WTC11 (cell line): ENCODE results near the gene RAB2B. TPM values are rescaled to one million over a fixed set of nuclear protein-coding genes. Genes with fewer than 3 reads are reported as not detected.

Experiments used
- ATAC-seq: fragments of 200-7000 bp; cut with Tn5 transposase; 2 replicates; pipeline ENCODE4 v1.10.0; 2021; ENCODE audit warnings: mild to moderate bottlenecking, moderate library complexity
- CTCF ChIA-PET: fragments of 300-600 bp; sonication (Branson Sonifier 250); formaldehyde crosslinking; loops from one replicate; lab custom pipeline; 2021; ENCODE audit warnings: antibody characterized with exemption; lab: Charles Lee
- POLR2A ChIA-PET: fragments of 350-600 bp; sonication (Branson Sonifier 250); formaldehyde crosslinking; loops from one replicate; lab custom pipeline; 2021; ENCODE audit warnings: antibody characterized with exemption; lab: Charles Lee
- DNase-seq: peaks from one replicate; pipeline ENCODE4 v3.0.0; 2021; ENCODE audit warnings: low spot score
- H3K27ac Mint-ChIP-seq: 2 replicates; pipeline ENCODE4 v1.8.0; 2021; ENCODE audit warnings: mixed read lengths
- H3K27me3 Mint-ChIP-seq: 2 replicates; pipeline ENCODE4 v1.8.0; 2021; ENCODE audit warnings: low read depth, mild to moderate bottlenecking, moderate library complexity, mixed read lengths
- H3K36me3 Mint-ChIP-seq: 2 replicates; pipeline ENCODE4 v1.8.0; 2021; ENCODE audit warnings: mixed read lengths
- H3K4me1 Mint-ChIP-seq: 2 replicates; pipeline ENCODE4 v1.8.0; 2022; ENCODE audit warnings: mixed read lengths
- H3K4me3 Mint-ChIP-seq: 2 replicates; pipeline ENCODE4 v1.8.0; 2021; ENCODE audit warnings: mild to moderate bottlenecking, moderate library complexity, mixed read lengths
- H3K9me3 Mint-ChIP-seq: 2 replicates; pipeline ENCODE4 v1.8.0; 2021; ENCODE audit warnings: mixed read lengths
- ATF1 ChIP-seq: sonication (generic); formaldehyde crosslinking; IDR thresholded peaks from 2 replicates; pipeline ENCODE4 v1.8.1; 2023; ENCODE audit warnings: mild to moderate bottlenecking, moderate library complexity, missing genetic modification reagents
- CDX4 ChIP-seq: fragments of 250-450 bp; sonication (Bioruptor Pico); IDR thresholded peaks from 2 replicates; pipeline ENCODE4 v1.9.0; 2021; ENCODE audit warnings: moderate library complexity, mild to moderate bottlenecking, inconsistent platforms, borderline replicate concordance
- E2F4 ChIP-seq: sonication (generic); formaldehyde crosslinking; IDR thresholded peaks from 2 replicates; pipeline ENCODE4 v1.8.1; 2022; ENCODE audit warnings: low read depth, mild to moderate bottlenecking, moderate library complexity, missing genetic modification reagents, borderline replicate concordance
- E2F5 ChIP-seq: sonication (generic); formaldehyde crosslinking; IDR thresholded peaks from 2 replicates; pipeline ENCODE4 v1.8.1; 2022; ENCODE audit warnings: mild to moderate bottlenecking, moderate library complexity, missing genetic modification reagents
- ETV6 ChIP-seq: sonication (generic); formaldehyde crosslinking; IDR thresholded peaks from 2 replicates; pipeline ENCODE4 v1.8.1; 2022; ENCODE audit warnings: mild to moderate bottlenecking, missing genetic modification reagents
- FOXJ3 ChIP-seq: sonication (generic); formaldehyde crosslinking; IDR thresholded peaks from 2 replicates; pipeline ENCODE4 v1.9.0; 2021; ENCODE audit warnings: missing genetic modification reagents, mild to moderate bottlenecking, borderline replicate concordance
- GABPB1 ChIP-seq: sonication (generic); formaldehyde crosslinking; IDR thresholded peaks from 2 replicates; pipeline ENCODE4 v1.8.1; 2023; ENCODE audit warnings: mild to moderate bottlenecking, missing genetic modification reagents
- JUN ChIP-seq: sonication (generic); formaldehyde crosslinking; IDR thresholded peaks from 2 replicates; pipeline ENCODE4 v1.8.0; 2023; ENCODE audit warnings: mild to moderate bottlenecking, missing genetic modification reagents
- MYBL2 ChIP-seq: sonication (generic); formaldehyde crosslinking; IDR thresholded peaks from 2 replicates; pipeline ENCODE4 v1.8.1; 2023; ENCODE audit warnings: mild to moderate bottlenecking, moderate library complexity, missing genetic modification reagents
- NR3C1 ChIP-seq: sonication (generic); formaldehyde crosslinking; conservative IDR thresholded peaks from 2 replicates; pipeline ENCODE4 v1.8.1; 2023; ENCODE audit warnings: low read depth, mild to moderate bottlenecking, missing genetic modification reagents
- PREB ChIP-seq: sonication (generic); formaldehyde crosslinking; IDR thresholded peaks from 2 replicates; pipeline ENCODE4 v1.8.1; 2022; ENCODE audit warnings: mild to moderate bottlenecking, missing genetic modification reagents, moderate library complexity, borderline replicate concordance
- PRRX2 ChIP-seq: fragments of 250-450 bp; sonication (Bioruptor Pico); IDR thresholded peaks from 2 replicates; pipeline ENCODE4 v1.8.0; 2021; ENCODE audit warnings: mild to moderate bottlenecking
- RORB ChIP-seq: fragments of 250-450 bp; sonication (Bioruptor Pico); IDR thresholded peaks from 2 replicates; pipeline ENCODE4 v1.9.0; 2021; ENCODE audit warnings: mild to moderate bottlenecking
- TCF7 ChIP-seq: sonication (generic); formaldehyde crosslinking; IDR thresholded peaks from 2 replicates; pipeline ENCODE4 v1.8.0; 2022; ENCODE audit warnings: mild to moderate bottlenecking, low read depth, missing genetic modification reagents, moderate library complexity
- ZBTB43 ChIP-seq: sonication (generic); formaldehyde crosslinking; IDR thresholded peaks from 2 replicates; pipeline ENCODE4 v1.8.1; 2023; ENCODE audit warnings: mild to moderate bottlenecking, missing genetic modification reagents
- ZNF138 ChIP-seq: sonication (generic); formaldehyde crosslinking; conservative IDR thresholded peaks from 2 replicates; pipeline ENCODE4 v1.8.1; 2022; ENCODE audit warnings: mild to moderate bottlenecking, moderate library complexity, missing genetic modification reagents
- ZNF317 ChIP-seq: sonication (generic); formaldehyde crosslinking; IDR thresholded peaks from 2 replicates; pipeline ENCODE4 v1.8.1; 2023; ENCODE audit warnings: low read depth, mild to moderate bottlenecking, moderate library complexity, missing genetic modification reagents, borderline replicate concordance
- ZNF671 ChIP-seq: fragments of 250-450 bp; sonication (Bioruptor Pico); IDR thresholded peaks from 2 replicates; pipeline ENCODE4 v1.8.0; 2021; ENCODE audit warnings: mild to moderate bottlenecking
- ZSCAN18 ChIP-seq: fragments of 250-450 bp; sonication (Bioruptor Pico); IDR thresholded peaks from 2 replicates; pipeline ENCODE4 v2.1.2; 2022; ENCODE audit warnings: mild to moderate bottlenecking, moderate library complexity
- total RNA-seq: library from RNA; stranded (reverse); gene quantifications from 3 replicates; pipeline ENCODE4 v1.2.3, GENCODE V29; 2021

Gene RAB2B
- total RNA-seq, 1 experiment from 2014 or later, result 29.6 TPM

- peak; percentile 24; the same call in 1 of the 2 replicates for ATAC-seq
- no peaks in the 10 kb centered on the region for H3K9me3 Mint-ChIP-seq
- H3K4me1 Mint-ChIP-seq, result peaks cover 19% of the 10 kb centered on the region
- peak overlapping the region; percentile 90 for H3K27ac Mint-ChIP-seq
- H3K36me3 Mint-ChIP-seq, result peaks cover 80% of the 10 kb centered on the region
- no peaks in the 10 kb centered on the region for H3K27me3 Mint-ChIP-seq
- no peak for TF ChIP-seq NR3C1 (CRISPR knock-in tag)
- TF ChIP-seq ATF1 (CRISPR knock-in tag), result no peak
- peak; percentile 45; the same call in 1 of the 2 replicates for TF ChIP-seq GABPB1 (CRISPR knock-in tag)
- no peak for TF ChIP-seq ZNF138
- no peak for DNase-seq
- ChIA-PET CTCF (interaction anchor here (0.7 to 1.4 kb wide), 3 partner anchors 16 to 31 kb away, joined by 3 to 4 read pairs (median 4); partner anchors contain the start of genes METTL3, SALL2 and TOX4), POLR2A (interaction anchor here (1.1 to 1.4 kb wide), 2 partner anchors 31 to 32 kb away, joined by 3 read pairs; partner anchors contain the start of gene SALL2)
- no peak overlapping the region for H3K4me3 Mint-ChIP-seq
These were observed 18.4 kb upstream of the RAB2B start for GRCh38 chr14:21494902-21495762.

- H3K4me3 Mint-ChIP-seq, result no peak overlapping the region
- ChIA-PET CTCF (no interaction called here), POLR2A (no interaction called here)
- no peak overlapping the region for H3K27ac Mint-ChIP-seq
- TF ChIP-seq ETV6 (CRISPR knock-in tag), result no peak
- DNase-seq, result no peak
- H3K27me3 Mint-ChIP-seq, result no peaks in the 10 kb centered on the region
- no peaks in the 10 kb centered on the region for H3K9me3 Mint-ChIP-seq
- no peaks in the 10 kb centered on the region for H3K4me1 Mint-ChIP-seq
- no peak for ATAC-seq
- H3K36me3 Mint-ChIP-seq, result peaks cover 27% of the 10 kb centered on the region
These were observed 9.9 kb upstream of the RAB2B start for GRCh38 chr14:21486640-21487087.

GRCh38 chr14:21476523-21476924, 235 bp downstream of the RAB2B start:
- Mint-ChIP-seq H3K27me3 (no peaks in the 10 kb centered on the region), H3K9me3 (no peaks in the 10 kb centered on the region), H3K27ac (peak overlapping the region; percentile 97), H3K36me3 (peaks cover 30% of the 10 kb centered on the region), H3K4me3 (peak overlapping the region; percentile 100), H3K4me1 (peaks cover 12% of the 10 kb centered on the region)
- ATAC-seq, result peak; percentile 50
- peak; percentile 81 for DNase-seq
- CTCF ChIA-PET, result interaction anchor here (0.6 to 3.9 kb wide), 15 partner anchors 15 to 130 kb away, joined by 3 to 21 read pairs (median 5); partner anchors contain the start of genes CHD8, METTL3 and SALL2
- POLR2A ChIA-PET, result interaction anchor here (0.5 to 2.0 kb wide), 4 partner anchors 21 to 96 kb away, joined by 3 to 10 read pairs (median 6); partner anchors contain the start of genes CHD8, METTL3 and SALL2
- no peak for TF ChIP-seq PREB (CRISPR knock-in tag)
- TF ChIP-seq JUN, result no peak
- no peak for TF ChIP-seq FOXJ3
- no peak for TF ChIP-seq TCF7 (CRISPR knock-in tag)
- TF ChIP-seq ZSCAN18 (CRISPR knock-in tag), result no peak
- no peak for TF ChIP-seq MYBL2 (CRISPR knock-in tag)
- TF ChIP-seq E2F5 (CRISPR knock-in tag), result no peak
- TF ChIP-seq ZBTB43 (CRISPR knock-in tag), result no peak
- TF ChIP-seq E2F4, result no peak
- TF ChIP-seq PRRX2 (CRISPR knock-in tag), result no peak
- TF ChIP-seq ZNF317 (CRISPR knock-in tag), result no peak
- no peak for TF ChIP-seq RORB
- no peak for TF ChIP-seq NR3C1 (CRISPR knock-in tag)
- no peak for TF ChIP-seq ZNF671
- no peak for TF ChIP-seq CDX4 (CRISPR knock-in tag)
